SK-N-SH (cell line): Measurements from ENCODE around the gene SPG11. TPM values are rescaled to one million over a fixed set of nuclear protein-coding genes. Genes with fewer than 3 reads are reported as not detected.

Experiments used
- CTCF ChIA-PET: fragments of 300-600, 350-600 bp; formaldehyde crosslinking; extraction: SDS; loops from one replicate; lab custom pipeline; 2021; lab: Yijun Ruan, JAX
- POLR2A ChIA-PET: fragments of 350-600 bp; sonication (Branson Sonifier 250); formaldehyde crosslinking; extraction: SDS; loops from one replicate; lab custom pipeline; 2020; ENCODE audit warnings: antibody characterized with exemption, inconsistent platforms; lab: Yijun Ruan, JAX
- DNase-seq: peaks from one replicate; pipeline ENCODE4 v3.0.0; 2012
- H2AFZ ChIP-seq: fragments of 200-600 bp; sonication (generic); 2 replicates; pipeline ENCODE4 v1.8.1; 2016; ENCODE audit warnings: antibody characterized with exemption, mild to moderate bottlenecking, low read depth
- H3F3A ChIP-seq: fragments of 200-600 bp; sonication (generic); replicated peaks from 2 replicates; pipeline ENCODE3; 2016; ENCODE audit warnings: antibody characterized with exemption, mild to moderate bottlenecking; ENCODE audit not compliant: insufficient read depth
- H3K27ac ChIP-seq, 2 experiments: fragments of 200-500 bp in 1 of 2; fragments of 200-600 bp in 1 of 2; sonication (Bioruptor generic) in 1 of 2; sonication (generic), shearing (Covaris generic) in 1 of 2; 2 replicates each; pipeline versions ENCODE4 v1.5.1 to v1.6.1; 2014 to 2016; ENCODE audit warnings: low read depth in 2 of 2, inconsistent platforms in 1 of 2, low read length in 1 of 2, mild to moderate bottlenecking in 1 of 2, mixed read lengths in 1 of 2
- H3K27me3 ChIP-seq: fragments of 200-600 bp; sonication (generic), shearing (Covaris generic); 2 replicates; pipeline ENCODE4 v1.6.1; 2016; ENCODE audit warnings: mixed run types; ENCODE audit not compliant: insufficient read depth
- H3K36me3 ChIP-seq, 2 experiments: fragments of 200-500 bp in 1 of 2; fragments of 200-600 bp in 1 of 2; sonication (Bioruptor generic) in 1 of 2; sonication (generic) in 1 of 2; replicated peaks in 1 of 2; 2 replicates each; pipeline versions ENCODE3 to v1.5.1; 2014 to 2016; ENCODE audit warnings: low read length in 1 of 2, mild to moderate bottlenecking in 1 of 2; ENCODE audit not compliant: insufficient read depth in 2 of 2, control insufficient read depth in 1 of 2
- H3K4me1 ChIP-seq, 2 experiments: fragments of 200-500 bp in 1 of 2; fragments of 200-600 bp in 1 of 2; sonication (Bioruptor generic) in 1 of 2; sonication (generic), shearing (Covaris generic) in 1 of 2; 2 replicates each; pipeline versions ENCODE4 v1.5.1 to v1.6.1; 2014 to 2016; ENCODE audit warnings: low read depth in 1 of 2, low read length in 1 of 2, mixed run types in 1 of 2; ENCODE audit not compliant: insufficient read depth in 2 of 2, control insufficient read depth in 1 of 2
- H3K4me2 ChIP-seq: fragments of 200-600 bp; sonication (generic), shearing (Covaris generic); 2 replicates; pipeline ENCODE4 v1.6.1; 2017; ENCODE audit warnings: mixed run types
- H3K4me3 ChIP-seq, 2 experiments: fragments of 200-500 bp in 1 of 2; fragments of 200-600 bp in 1 of 2; sonication (Bioruptor generic) in 1 of 2; sonication (generic), shearing (Covaris generic) in 1 of 2; 2 replicates each; pipeline versions ENCODE4 v1.5.1 to v1.8.1; 2014 to 2016; ENCODE audit warnings: low read depth in 2 of 2, inconsistent platforms in 1 of 2, low read length in 1 of 2, mild to moderate bottlenecking in 1 of 2, mixed read lengths in 1 of 2, moderate library complexity in 1 of 2
- H3K79me2 ChIP-seq: fragments of 200-600 bp; sonication (generic); 2 replicates; pipeline ENCODE4 v1.8.1; 2017; ENCODE audit warnings: mild to moderate bottlenecking; ENCODE audit not compliant: insufficient read depth
- H3K9ac ChIP-seq: fragments of 200-600 bp; sonication (generic); 2 replicates; pipeline ENCODE4 v1.6.1; 2017; ENCODE audit warnings: mixed run types
- H3K9me2 ChIP-seq: fragments of 200-600 bp; sonication (generic); 2 replicates; pipeline ENCODE4 v1.6.1; 2017; ENCODE audit warnings: mixed run types
- H3K9me3 ChIP-seq: fragments of 200-600 bp; sonication (generic); 2 replicates; pipeline ENCODE4 v1.6.1; 2017; ENCODE audit warnings: mixed run types, mild to moderate bottlenecking, moderate library complexity
- H4K20me1 ChIP-seq: fragments of 200-600 bp; sonication (generic); 2 replicates; pipeline ENCODE4 v1.6.1; 2017; ENCODE audit warnings: mild to moderate bottlenecking, mixed run types; ENCODE audit not compliant: insufficient read depth
- EP300 ChIP-seq, 2 experiments: IDR thresholded peaks; 2 replicates each; pipeline versions ENCODE4 v1.4.0 to v1.6.1; 2012; ENCODE audit warnings: borderline replicate concordance in 1 of 2, low read depth in 1 of 2, low read length in 1 of 2
- EZH2phosphoT487 ChIP-seq: fragments of 200-600 bp; sonication (generic); IDR thresholded peaks from 2 replicates; pipeline ENCODE4 v1.6.1; 2017; ENCODE audit warnings: low read depth, mixed run types, mild to moderate bottlenecking, antibody characterized with exemption, moderate library complexity, borderline replicate concordance
- FOSL2 ChIP-seq: IDR thresholded peaks from 2 replicates; pipeline ENCODE4 v1.4.0; 2012; ENCODE audit warnings: low read depth, mild to moderate bottlenecking, moderate library complexity, borderline replicate concordance
- FOXM1 ChIP-seq: IDR thresholded peaks from 2 replicates; pipeline ENCODE4 v1.4.0; 2012; ENCODE audit warnings: low read depth, mild to moderate bottlenecking
- RAD21 ChIP-seq: IDR thresholded peaks from 2 replicates; pipeline ENCODE4 v1.6.1; 2012; ENCODE audit warnings: mild to moderate bottlenecking, low read length
- RFX5 ChIP-seq: IDR thresholded peaks from 2 replicates; pipeline ENCODE4 v1.6.1; 2012; ENCODE audit warnings: mild to moderate bottlenecking, improper control_type of control experiment, low read length
- RXRA ChIP-seq: IDR thresholded peaks from 2 replicates; pipeline ENCODE4 v1.4.0; 2012; ENCODE audit warnings: low read depth, mild to moderate bottlenecking, borderline replicate concordance
- SIN3A ChIP-seq: IDR thresholded peaks from 2 replicates; pipeline ENCODE4 v1.6.1; 2012; ENCODE audit warnings: low read depth, mild to moderate bottlenecking, low read length, moderate library complexity, borderline replicate concordance
- SMC3 ChIP-seq: IDR thresholded peaks from 2 replicates; pipeline ENCODE4 v1.6.1; 2012; ENCODE audit warnings: low read depth, low read length, improper control_type of control experiment
- TAF1 ChIP-seq: IDR thresholded peaks from 2 replicates; pipeline ENCODE4 v1.6.1; 2012; ENCODE audit warnings: low read depth, mild to moderate bottlenecking, low read length, moderate library complexity, borderline replicate concordance
- YY1 ChIP-seq: IDR thresholded peaks from 2 replicates; pipeline ENCODE4 v1.4.0; 2012; ENCODE audit warnings: low read depth, mild to moderate bottlenecking
- ZBTB33 ChIP-seq: IDR thresholded peaks from 2 replicates; pipeline ENCODE4 v1.4.0; 2012; ENCODE audit warnings: low read depth, borderline replicate concordance
- WGBS: methylation state at CpG from one replicate; pipeline ENCODE4 v1.1.6; 2017; ENCODE audit warnings: low lambda C conversion rate; 5-methylcytosine and 5-hydroxymethylcytosine counted together
- polyA plus RNA-seq, 3 experiments: library from polyadenylated mRNA; depleted of rRNA; stranded (reverse); fragments of >200 nt; gene quantifications; 2 replicates each; pipeline ENCODE4 v1.2.3, GENCODE V29; 2012
- TF ChIP-seq, protein P1 (sequence below): fragments of 200-600 bp; sonication (generic); IDR thresholded peaks from 2 replicates; pipeline ENCODE4 v1.6.1; 2017; ENCODE audit warnings: antibody characterized with exemption, mild to moderate bottlenecking, moderate library complexity
- TF ChIP-seq, protein P2 (sequence below): fragments of 150-350 bp; IDR thresholded peaks from 2 replicates; pipeline ENCODE4 v1.6.1; 2017; ENCODE audit warnings: antibody characterized with exemption, low read length, low read depth, borderline replicate concordance

The SPG11 gene
- polyA plus RNA-seq, 1 of the 3 experiments (the other 2 are of a cell fraction): 36.3 TPM

DNA sequence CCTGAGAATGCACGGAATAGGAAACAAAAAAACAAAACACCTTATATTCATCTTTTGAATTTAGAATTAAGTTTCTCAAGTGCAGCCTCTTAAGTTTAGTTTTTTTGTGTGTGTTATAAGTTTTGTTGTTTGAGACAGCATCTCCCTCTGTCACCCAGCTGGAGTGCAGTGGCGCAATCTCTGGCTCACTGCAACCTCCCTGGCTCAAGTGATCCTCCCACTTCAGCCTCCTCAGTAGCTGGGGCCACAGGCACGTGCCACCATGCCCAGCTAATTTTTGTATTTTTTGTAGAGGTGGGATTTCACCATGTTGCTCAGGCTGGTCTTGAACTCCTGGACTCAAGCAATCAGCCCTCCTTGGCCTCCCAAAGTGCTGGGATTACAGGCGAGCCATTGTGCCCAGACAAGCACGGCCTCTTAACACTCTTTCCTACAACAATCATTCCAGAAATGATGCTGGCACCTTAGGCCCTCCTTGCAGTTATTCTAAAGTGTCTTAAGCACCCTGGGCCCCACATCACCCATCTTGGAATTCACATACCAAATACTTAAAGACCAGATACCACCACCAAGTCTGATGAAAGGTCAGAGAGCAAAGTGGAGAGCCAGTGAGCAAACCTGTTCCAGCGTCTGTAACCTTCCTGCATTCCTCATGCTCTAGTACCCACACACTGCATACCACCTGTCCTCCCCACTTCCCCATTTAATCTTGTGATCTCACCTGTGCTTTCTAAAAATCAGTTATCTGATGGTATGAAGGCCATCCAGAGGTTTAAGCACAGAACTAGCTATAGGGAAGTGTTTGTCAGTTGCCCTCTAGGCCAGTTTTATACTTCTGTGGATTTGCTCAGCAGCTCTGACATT is 6.9 kb upstream of the SPG11 start (continued):
- TF ChIP-seq, protein P1, sequence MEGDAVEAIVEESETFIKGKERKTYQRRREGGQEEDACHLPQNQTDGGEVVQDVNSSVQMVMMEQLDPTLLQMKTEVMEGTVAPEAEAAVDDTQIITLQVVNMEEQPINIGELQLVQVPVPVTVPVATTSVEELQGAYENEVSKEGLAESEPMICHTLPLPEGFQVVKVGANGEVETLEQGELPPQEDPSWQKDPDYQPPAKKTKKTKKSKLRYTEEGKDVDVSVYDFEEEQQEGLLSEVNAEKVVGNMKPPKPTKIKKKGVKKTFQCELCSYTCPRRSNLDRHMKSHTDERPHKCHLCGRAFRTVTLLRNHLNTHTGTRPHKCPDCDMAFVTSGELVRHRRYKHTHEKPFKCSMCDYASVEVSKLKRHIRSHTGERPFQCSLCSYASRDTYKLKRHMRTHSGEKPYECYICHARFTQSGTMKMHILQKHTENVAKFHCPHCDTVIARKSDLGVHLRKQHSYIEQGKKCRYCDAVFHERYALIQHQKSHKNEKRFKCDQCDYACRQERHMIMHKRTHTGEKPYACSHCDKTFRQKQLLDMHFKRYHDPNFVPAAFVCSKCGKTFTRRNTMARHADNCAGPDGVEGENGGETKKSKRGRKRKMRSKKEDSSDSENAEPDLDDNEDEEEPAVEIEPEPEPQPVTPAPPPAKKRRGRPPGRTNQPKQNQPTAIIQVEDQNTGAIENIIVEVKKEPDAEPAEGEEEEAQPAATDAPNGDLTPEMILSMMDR: no peak
- no peak for TF ChIP-seq YY1

DNA sequence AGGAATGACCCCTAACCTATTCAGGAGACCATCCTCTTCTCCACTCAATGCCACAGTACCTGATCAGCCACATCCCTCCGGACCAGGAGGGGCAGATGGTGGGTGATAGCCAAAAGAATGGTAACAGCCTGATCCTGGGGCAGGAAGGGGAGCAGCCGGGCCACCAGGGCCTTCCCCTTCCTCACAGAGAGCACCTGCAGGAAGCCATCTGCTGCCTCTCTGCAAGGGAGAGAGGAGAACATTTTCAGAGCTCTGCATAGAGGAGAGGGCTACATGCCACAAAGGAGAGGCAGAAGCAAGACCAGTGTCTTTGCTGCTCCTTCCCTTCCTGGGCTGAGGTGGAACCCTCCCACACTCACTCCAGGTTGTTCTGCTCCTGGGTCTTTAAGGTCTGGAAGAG is 5.5 kb upstream of the SPG11 start:
- no peak overlapping the region for H3K4me3 ChIP-seq
- H3K27ac ChIP-seq: no peak overlapping the region
- H3K4me2 ChIP-seq: no peak overlapping the region
- H3K79me2 ChIP-seq: no peaks in the 10 kb centered on the region
- no peaks in the 10 kb centered on the region; the same call in 1 of the 2 replicates for H3K27me3 ChIP-seq
- ChIA-PET POLR2A (no interaction called here), CTCF (no interaction called here)
- H2AFZ ChIP-seq: no peak overlapping the region
- H3F3A ChIP-seq: no peaks in the 10 kb centered on the region
- H4K20me1 ChIP-seq: no peaks in the 10 kb centered on the region
- no peaks in the 10 kb centered on the region for H3K36me3 ChIP-seq
- WGBS: 15% methylated on average over 2 of the region's 2 CpGs
- DNase-seq: no peak
- no peaks in the 10 kb centered on the region for H3K9me2 ChIP-seq
- H3K9ac ChIP-seq: no peak overlapping the region
- no peaks in the 10 kb centered on the region for H3K9me3 ChIP-seq
- TF ChIP-seq SMC3 (no peak), YY1 (no peak), FOXM1 (no peak), ZBTB33 (no peak), RAD21 (no peak)
- TF ChIP-seq, all 33 proteins: peak for 0
- peaks cover 0 to under 1% of the 10 kb centered on the region in 2 experiments; a peak in 1 of 4 replicates for H3K4me1 ChIP-seq

DNA sequence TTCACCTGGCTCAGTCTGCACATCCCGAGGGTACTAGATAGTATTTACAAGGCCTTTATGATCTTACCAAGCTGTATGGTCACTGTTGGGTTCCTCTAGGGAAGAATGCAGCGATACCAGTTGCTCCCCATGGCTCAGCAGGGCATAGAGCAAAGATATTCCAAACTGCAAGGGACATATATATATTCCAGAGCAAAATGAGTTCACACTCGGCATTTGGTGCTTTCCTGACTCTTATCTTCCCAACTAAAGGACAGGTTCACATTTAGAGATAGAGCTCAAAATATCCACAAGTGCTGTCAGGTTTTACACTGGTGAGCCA is 3.5 kb upstream of the SPG11 start:
- H3K9me2 ChIP-seq: no peaks in the 10 kb centered on the region
- peaks cover 3% of the 10 kb centered on the region for H3F3A ChIP-seq
- ChIA-PET CTCF (no interaction called here), POLR2A (no interaction called here)
- peaks cover 9% of the 10 kb centered on the region for H3K79me2 ChIP-seq
- no peak overlapping the region for H3K4me3 ChIP-seq
- no peak overlapping the region for H3K9ac ChIP-seq
- H3K36me3 ChIP-seq: no peaks in the 10 kb centered on the region
- H3K4me2 ChIP-seq: no peak overlapping the region
- no peaks in the 10 kb centered on the region; the same call in 1 of the 2 replicates for H3K27me3 ChIP-seq
- H3K4me1 ChIP-seq: peaks cover 2 to 4% of the 10 kb centered on the region in 2 experiments; a peak in 3 of 4 replicates
- TF ChIP-seq RXRA: no peak
- TF ChIP-seq, protein P2, sequence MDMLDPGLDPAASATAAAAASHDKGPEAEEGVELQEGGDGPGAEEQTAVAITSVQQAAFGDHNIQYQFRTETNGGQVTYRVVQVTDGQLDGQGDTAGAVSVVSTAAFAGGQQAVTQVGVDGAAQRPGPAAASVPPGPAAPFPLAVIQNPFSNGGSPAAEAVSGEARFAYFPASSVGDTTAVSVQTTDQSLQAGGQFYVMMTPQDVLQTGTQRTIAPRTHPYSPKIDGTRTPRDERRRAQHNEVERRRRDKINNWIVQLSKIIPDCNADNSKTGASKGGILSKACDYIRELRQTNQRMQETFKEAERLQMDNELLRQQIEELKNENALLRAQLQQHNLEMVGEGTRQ: no peak
- TF ChIP-seq SIN3A: no peak
- TF ChIP-seq TAF1: no peak
- TF ChIP-seq SMC3: no peak
- TF ChIP-seq EP300 (IDR thresholded peaks at IDR 0.05; ENCODE audit: borderline replicate concordance in 1 of 2, low read depth in 1 of 2, low read length in 1 of 2): no peak
- TF ChIP-seq EZH2phosphoT487: no peak
- TF ChIP-seq RFX5: no peak
- no peak for TF ChIP-seq ZBTB33
- no peak for TF ChIP-seq FOSL2
- no peaks in the 10 kb centered on the region for H3K9me3 ChIP-seq
- H2AFZ ChIP-seq: no peak overlapping the region
- H3K27ac ChIP-seq: no peak overlapping the region
- no peak for DNase-seq
- H4K20me1 ChIP-seq: no peaks in the 10 kb centered on the region
- 45% methylated on average over 3 of the region's 3 CpGs for WGBS
